GM21360 (cell line): Measurements from ENCODE around the gene CLMP.

Experiments used
- ATAC-seq: cut with Tn5 transposase; IDR thresholded peaks from one replicate; pipeline ENCODE4 v1.9.1; 2021; ENCODE audit warnings: mild to moderate bottlenecking, moderate library complexity; ENCODE audit not compliant: unreplicated experiment

CLMP gene

DNA sequence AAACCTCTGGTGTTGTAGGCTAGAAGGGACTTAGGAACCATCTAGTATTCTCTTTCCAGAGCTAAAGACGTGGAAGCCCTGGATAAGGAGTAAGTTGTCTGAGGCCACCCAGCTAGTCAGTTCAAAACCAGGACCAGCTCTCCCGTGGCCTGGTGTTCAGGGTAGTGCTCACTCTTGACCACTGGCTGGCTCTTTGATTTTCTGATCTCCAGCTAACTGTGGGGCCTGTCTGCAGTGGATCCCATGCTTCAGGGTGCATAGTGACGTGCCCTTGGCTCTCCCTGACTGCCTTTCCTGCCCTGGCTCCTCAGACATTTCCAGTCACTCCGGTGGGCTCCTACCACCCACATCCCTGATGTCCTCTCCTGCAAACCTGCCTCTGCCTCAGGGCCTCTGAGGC is 1.3 kb downstream of the CLMP start:
- ATAC-seq, result no peak

DNA sequence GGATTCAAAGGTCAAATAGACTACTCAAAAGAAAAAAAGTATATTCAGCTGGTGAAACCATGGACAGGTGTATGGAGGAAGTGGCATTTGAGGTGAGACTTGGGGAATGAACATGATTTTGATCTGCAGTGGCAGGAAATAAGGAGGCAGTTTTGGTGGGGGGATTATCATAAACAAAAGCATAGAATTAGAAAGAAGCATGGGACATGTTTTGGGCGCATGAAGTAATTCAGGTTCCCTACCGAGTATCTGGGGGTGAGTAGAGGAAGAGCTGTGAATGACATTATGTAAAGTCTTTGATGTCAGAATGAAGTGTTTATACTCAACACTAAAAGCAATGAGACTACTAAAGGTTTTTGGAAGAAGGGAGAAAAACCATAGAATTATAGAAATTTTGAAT is 3.1 kb downstream of the CLMP start:
- ATAC-seq, result no peak

DNA sequence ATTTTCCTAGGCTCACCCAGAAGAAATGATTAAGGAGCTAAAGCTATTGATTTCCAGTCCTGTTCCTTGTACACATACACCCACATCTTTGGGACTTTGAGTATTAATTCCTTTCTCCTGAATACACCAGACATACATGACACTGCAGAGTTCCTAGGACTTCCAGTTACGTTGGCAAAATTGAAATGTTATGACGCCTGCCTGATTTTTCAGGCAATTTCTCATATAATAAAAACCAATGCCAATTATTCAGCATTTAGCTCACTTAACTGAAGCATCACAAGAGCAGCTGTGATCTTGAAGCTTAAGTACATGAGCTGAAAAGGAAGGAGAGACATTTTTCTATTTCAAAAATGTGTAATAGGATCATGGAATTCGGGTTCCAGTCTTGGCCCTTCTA is 4.5 kb downstream of the CLMP start:
- ATAC-seq, result no peak

DNA sequence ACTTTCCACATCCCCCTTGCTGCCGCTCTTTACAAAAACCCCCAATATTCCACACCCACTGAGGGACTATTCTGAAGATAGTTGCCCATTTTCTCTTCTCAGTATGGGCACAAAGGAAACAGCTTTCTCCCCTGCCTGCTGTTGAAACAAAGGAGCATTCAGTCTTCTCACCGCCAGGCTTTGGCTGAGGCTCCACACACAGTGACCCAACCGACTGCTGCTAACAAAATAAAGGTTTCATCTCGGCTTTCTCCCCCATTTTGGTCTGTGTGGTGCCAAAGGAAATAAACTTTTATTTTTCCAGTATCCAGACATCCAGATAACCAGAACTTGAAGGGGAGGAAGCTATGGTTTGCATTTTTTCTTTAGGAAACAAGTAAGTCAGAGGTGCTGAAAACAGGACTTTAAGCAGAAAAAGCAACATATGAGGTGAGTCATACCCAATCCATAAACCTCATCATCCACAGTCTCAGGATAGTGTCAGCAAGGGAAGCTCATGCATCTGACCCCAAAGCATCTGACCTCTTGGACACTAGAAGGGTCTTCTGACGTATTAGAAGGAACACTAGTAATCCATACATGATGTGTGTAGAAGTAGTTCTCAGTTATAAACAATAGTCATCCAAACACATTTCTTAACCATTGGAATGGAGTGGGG is 6.4 kb downstream of the CLMP start:
- no peak for ATAC-seq

DNA sequence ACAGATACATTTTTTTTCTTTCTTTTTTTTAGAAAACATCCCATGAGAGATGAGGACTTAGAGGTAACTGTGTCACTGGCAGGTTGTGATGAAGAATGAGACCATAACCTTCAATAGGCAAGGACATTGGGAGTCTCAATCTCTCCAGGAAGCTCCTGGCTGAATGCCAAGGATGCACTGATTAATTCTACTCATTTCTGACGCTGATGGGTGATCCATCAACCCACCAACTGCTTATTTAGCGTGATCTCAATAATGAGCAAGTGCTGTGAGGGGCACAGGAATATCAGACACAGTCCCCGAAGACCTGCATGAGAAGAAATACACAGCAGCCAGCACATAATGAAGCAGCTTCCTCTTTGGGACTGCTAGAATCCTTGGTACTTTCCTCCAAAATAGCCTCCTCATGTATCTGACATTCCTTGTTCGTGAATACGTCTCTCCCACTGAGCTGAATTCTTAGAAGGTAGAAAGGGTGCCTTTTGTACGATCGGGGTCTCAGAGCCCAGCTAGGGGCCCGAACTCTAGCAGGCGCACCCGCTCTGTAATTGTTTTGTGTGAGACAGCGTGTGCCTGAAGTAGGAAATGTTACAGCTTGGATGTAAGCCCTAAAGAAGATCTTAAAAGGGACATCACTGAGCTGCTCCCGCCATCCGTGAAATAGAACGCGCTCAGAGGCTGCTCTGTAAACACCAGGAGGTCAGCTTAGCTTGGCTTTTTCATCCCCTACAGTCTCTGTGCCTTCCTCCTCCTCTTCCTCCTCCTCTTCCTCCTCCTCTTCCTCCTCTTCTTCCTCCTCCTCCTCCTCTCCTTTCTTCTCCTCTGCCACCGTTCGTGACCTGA is 7.2 kb downstream of the CLMP start:
- no peak for ATAC-seq

DNA sequence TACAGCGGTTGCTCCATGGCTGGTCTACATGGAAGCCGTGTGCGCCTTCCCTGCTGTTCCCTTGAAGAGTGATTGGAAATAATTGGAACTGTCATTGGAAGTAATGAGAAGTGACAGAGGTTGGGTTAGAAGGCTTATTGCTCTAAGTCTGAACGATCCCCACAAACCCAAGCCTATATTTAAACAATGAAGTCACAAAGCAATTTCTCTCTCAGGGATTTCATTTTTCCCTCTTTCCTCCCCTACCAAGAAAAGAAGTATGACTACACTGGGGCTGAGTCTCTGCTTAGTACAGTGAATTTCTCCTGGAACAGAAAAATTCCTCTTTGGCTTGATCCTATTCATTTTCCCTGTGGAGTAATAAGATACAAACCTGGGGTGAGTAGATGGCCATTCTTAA is 7.8 kb downstream of the CLMP start:
- no peak for ATAC-seq

DNA sequence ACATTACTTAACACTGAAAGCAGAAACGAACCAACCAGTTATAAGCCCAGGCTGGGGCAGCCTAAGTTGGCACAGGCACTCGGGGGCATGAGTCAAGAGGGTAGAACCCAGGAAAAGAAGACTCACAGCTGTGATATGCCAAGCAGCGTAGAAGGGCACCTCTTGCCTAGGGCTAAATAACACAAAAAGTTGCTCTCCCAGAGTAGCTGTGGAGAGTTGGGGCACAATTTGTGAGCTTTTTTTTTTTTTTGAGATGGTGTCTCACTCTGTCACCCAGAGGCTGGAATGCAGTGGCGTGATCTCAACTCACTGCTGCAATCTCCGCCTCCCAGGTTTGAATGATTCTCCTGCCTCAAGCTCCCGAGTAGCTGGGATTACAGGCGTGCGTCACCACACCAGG is 8.8 kb downstream of the CLMP start:
- ATAC-seq, result no peak

DNA sequence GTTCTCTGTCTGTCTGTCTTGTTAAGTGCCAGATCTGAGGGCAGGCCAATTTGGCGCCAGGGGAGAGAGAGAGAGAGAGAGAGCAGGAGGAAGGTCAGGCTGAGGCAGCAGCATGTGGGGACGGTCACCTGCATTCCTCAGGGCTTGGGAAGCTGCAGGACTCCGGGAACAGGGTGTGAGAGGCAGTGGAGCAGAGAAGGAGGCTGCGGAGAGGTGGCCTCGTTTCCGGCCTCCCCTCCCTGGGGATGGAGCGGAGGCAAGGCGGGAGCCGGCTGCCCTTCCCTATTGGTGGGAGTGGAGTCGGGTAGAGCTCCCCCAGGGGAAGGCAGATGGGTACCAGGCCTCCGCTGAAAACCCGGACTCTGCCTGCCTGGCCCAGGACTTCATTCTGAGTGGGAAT is 9.7 kb downstream of the CLMP start:
- no peak for ATAC-seq

DNA sequence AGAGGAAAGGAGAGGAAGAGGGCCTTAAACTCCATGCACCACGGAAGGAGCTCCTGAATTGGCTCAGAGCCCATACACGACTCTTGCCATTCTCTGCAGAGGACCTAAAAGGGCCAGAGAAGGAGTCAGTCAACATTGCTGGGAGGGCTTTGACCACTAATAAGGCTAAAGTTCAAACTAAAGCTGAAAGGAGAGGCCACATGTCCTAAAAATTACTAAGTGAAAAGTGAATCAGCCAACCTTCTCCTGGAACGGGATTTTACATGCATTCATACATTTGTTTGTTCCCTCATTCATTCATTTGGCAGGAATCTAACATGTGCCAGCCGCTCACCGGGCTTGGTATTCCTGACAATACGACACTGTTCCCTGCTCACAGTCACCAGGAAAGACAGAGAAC is 10.5 kb downstream of the CLMP start:
- no peak for ATAC-seq

DNA sequence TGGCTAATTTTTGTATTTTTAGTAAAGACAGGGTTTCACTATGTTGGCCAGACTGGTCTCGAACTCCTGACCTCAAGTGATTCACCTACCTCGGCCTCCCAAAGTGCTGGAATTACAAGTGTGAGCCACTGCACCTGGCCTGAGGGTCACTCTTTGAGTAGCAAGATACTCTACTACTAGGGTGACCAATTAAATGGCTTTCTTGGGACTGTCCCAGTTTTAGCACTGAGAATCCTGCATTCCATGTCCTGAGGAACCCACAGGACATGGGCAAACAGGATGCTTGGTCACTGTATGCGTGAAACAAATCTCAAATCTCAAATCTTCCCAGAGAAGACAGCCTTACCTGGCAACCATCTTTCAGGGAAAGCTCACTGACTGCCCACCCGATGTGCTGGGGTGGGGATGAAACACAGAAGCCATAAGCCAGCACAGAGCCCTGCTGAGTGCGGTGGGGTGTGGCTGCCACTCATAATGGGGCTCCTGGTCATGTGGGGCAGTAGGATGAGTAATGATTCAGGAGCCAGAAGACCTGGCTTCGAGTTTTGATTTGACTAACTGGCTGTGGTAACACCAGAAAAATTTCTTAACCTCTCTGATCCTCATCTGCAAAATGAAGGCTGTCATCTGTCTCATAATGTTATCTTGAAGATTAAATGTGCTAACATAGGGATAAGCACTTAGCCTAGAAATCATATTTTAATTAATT is 11.5 kb downstream of the CLMP start:
- peak; percentile 76 for ATAC-seq

DNA sequence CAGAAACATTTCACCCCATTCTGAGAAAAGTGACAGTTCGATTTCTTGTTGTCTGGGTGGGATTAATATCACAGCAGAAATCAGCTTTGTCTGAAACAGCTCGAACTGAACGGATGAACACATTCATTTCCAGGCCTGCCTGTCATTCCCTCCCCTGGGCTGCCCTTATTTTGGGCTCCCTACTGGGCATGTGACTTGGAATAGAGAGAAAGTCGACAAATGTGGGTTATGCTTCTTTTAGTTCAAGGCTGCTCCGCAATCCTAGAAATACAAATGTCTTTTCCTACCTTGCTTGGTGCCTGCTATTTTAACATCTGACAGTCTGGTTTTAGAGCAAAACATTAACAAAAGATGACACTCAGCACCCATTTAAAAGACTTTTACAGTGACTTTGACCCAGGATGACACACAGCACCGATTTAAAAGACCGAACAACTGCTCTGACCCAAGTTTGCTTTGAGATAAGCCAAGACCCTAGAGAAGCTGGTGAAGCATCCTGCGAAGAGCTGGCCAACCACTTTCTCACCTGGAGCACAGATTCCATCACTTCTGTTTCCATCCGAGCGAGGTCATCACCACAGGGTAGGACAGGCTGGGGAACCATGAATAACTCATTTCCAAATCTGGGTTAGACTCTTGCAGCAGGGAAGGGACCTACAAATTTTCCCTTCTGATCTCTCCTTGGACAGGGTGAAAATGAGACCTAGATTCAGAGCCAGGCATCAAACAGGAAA is 13.1 kb downstream of the CLMP start:
- no peak for ATAC-seq

DNA sequence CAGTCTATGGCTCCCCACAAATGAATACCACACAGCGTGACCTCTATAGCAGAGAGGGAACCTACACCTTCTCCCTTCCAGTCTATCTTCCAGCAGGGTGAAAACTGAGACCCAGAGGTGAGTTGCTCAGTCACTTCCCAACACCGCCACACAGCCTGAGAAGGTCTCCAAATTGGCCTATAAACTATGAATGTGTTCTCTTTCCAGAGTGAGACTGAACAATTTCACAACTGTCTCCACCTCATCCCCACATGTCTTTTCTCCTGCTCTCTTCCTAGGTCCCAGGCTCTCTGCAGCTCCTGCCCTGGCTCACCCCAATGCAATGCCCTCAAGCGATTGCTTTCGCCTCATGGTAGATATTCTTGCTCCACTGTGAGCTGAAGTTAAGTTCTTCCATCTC is 14.0 kb downstream of the CLMP start:
- no peak for ATAC-seq

DNA sequence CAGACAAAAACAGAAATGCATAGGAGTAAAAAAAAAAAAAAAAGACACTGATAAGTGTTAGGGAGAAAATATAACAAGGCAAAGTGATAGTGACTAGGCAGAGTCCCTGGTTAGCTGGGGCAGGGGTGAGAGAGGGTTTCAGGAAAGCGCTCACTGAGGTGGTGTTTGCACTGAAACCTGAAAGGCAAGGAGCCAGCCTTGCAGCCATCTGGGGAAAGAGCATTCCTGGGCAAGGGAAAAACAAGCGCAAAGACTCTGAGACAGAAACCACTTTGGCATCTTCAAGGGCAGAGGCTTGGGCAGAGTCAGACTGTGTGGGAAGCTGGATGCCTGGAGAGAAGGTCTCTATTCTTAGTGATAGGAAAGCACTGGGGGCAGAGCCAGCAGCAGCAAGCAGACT is 14.5 kb downstream of the CLMP start:
- no peak for ATAC-seq

DNA sequence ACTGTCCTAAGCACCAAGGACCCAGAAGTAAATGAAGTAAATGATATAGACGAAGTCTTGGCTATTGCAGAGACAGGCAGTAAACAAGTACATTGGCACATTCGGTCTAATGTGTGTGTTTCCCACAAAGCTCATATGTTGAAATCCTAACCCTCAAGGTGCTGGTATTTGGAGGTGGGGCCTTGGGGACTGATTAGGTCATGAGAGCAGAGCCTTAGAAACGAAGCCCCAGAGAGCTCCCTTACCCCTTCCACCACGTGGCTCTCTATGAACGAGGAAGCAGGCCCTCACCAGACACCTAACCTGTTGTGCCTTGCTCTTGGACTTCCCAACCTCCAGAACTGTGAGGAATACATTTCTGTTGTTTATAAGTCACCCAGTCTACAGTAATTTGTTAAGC is 14.9 kb downstream of the CLMP start:
- no peak for ATAC-seq

DNA sequence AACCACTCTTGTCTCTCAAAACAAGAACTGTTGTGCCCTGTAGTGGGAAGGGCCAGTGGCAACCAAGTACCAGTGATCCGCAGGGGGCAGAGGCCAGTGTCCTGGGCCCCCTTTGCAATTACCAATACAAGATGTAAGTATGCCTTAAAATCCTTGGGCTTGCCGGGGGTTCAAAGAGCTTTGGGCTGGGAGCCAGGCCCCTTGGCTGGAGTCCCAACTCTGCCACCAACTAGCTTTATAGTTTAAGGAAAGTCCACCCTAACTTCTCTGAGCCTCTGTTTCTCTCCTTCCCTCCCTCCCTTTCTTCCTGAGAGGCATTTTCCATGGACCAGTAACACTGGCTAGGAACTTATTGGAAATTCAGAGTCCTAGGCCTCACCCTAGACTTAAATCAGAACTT is 15.5 kb downstream of the CLMP start:
- no peak for ATAC-seq

DNA sequence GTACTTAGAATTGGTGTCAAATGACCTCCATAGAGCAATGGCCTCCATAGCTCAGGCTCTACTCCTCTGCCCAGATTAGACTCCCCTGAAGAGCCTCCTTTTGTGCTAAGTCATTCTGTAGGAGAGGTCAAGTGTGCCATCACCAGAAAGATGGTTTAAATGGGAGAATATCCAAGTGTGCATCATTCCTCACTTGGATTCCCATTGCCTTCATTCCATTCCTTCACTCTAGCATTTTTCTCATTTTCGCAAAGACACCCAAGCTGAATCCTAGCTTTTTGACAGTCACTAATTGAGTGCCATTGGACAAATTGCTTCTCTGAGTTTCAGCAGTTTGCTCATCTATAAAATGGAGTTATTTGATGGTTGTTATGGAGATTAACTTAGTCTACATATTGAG is 16.9 kb downstream of the CLMP start:
- ATAC-seq, result no peak

DNA sequence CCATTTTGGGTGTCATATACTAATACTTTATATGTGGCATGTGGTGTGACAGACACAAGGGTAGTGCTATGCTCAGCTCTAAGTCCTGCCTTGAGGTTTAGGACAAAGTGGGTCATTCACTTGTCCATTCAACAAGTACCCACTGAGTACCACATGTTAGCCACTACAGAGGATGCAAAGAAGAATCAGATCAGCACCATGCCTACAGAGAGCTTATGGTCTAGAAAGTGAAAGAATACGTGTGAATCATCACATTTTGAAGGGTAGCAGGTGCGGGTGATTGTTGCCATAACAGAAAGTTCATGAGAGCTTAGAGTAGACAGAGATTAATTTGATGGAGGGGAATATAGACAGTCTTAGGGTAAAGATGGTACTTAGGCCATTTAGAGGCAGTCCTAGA is 18.3 kb downstream of the CLMP start:
- ATAC-seq, result no peak

DNA sequence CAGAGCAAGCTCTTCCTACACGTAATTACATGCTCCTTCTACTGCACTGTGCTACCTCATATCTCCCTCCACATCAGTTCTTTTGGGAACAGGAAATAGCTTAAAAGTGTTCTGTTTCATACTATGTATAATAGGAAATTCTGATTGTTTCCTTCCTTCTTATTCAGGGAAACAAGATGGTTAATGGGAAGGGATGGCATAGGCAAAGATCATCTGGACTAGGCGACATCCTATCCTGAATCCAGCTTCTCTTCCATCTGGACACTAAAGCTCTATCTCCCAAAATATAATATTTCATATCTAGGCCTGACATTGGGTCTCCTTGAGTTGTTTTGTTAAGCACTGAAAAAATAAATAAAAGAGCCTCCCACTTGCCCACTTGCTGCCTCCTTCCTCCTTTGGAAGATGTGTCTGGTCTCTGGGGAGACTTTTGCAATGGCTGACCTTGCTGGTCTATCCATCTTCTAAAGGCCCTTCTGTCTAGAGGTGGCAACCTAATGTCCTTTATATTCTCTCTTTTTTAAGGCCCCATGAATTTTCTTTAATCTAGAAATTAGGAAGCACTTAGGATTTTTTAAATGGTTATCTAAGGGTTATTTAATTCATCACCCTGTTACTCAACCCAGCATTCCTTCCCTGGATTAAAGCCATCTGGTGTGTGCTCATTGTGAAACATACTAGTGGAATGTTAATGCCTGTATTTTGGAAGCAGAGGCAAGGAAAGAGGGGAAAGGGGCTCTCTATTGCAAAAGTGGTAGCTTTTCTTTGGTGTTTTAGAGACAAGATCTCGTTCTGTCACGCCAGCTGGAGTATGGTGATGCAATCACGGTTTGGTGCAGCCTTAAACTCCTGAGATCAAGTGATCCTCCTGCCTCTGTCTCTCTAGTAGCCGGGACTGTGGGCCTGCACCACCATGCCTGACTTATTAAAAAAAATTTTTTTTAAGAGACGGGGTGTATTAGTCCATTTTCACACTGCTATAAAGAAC is 20.6 kb downstream of the CLMP start:
- ATAC-seq, result no peak

DNA sequence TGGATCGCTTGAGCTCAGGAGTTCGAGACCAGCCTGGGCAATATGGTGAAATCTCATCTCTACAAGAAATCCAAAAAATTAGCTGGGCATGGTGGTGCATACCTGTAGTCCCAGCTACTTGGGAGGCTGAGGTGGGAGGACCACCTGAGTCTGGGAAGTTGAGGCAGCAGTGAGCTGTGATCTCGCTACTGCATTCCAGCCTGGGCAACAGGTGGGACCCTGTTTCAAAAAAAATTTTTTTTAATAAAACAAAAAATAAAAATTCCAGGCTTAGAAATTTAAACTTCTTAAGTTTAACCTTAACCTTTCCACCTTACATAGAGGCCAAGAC is 21.2 kb downstream of the CLMP start:
- ATAC-seq, result no peak
